ENCODE results near the gene FAM153A.
"Not testable (repeated sequence)": the region's sequence is repeated elsewhere in the genome, so short reads cannot be mapped to it uniquely, and the experiment has no call there.

Gene FAM153A

GRCh38 chr5:177782792-177783633 lies at the start of gene FAM153A:
TSS of gene FAM153A (minus strand) at chr5:177782899.
- not testable (repeated sequence) for DNase-seq

- DNase-seq: not testable (repeated sequence)
Measured at GRCh38 chr5:177832287-177832686, 49.6 kb upstream of the FAM153A start.

DNA sequence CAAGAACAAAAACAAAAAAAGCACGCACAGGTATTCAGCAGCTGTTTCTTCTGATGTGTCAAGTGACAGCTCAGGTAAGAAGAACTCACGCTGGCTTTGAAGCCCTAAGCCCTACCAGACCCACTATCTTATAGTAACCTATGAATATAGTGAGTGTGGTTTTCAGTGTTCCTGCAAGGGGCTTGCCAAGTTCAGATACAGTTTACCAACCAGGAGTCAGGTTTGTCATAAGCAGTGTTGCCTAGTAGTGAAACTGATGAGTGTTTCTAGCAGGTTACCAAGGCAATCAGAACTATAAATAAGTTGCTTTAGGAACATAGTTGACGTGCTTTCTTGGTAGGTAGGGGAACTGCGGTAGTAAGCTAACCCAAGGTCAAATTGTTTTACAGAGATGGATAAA lies 43.4 kb upstream of the FAM153A start:
- not testable (repeated sequence) for DNase-seq

- not testable (repeated sequence) for DNase-seq
Measured at GRCh38 chr5:177824776-177825175, 42.1 kb upstream of the FAM153A start.

DNA sequence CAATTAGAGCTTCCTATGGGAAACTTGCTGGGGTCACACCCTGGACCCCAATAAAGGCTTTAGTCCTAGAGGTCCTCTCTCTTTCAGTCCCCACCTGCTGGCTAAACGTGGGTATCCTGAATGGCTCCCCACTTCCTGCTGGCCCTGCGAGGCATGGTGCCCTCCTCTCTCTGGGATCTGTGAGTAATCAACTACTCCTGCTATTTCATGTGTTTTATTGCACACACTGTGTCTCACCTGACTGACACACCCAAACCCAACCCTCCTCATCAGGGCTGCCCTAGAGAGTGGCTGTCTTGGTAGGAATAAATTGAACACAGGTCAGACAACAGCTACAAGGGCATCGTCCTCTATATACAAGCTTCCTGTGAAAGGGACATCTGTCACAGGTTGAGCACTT lies 39.8 kb upstream of the FAM153A start:
- not testable (repeated sequence) for DNase-seq

DNA sequence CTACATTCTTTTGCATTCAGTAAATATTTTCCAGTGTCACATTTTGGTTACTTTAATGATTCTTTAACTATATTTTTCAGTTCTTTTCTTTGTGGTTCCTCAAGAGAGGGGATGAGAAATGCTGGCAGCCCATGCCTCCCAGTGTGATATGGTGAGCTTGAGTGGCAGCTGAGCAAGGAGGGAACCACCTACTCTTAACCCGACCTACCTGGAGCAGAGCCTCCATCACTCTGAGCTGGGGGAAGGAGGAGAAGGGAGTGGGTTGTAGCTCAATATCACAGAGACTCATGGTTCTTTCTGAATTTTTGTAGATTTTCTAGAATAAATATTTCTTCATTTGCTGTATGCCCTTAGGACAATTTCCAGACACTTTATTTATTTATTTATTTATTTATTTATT lies 37.0 kb upstream of the FAM153A start:
- not testable (repeated sequence) for DNase-seq

GRCh38 chr5:177812814-177813425 lies 30.2 kb upstream of the FAM153A start:
- DNase-seq: not testable (repeated sequence)

- not testable (repeated sequence) for DNase-seq
Measured at GRCh38 chr5:177812160-177812743, 29.6 kb upstream of the FAM153A start.

DNA sequence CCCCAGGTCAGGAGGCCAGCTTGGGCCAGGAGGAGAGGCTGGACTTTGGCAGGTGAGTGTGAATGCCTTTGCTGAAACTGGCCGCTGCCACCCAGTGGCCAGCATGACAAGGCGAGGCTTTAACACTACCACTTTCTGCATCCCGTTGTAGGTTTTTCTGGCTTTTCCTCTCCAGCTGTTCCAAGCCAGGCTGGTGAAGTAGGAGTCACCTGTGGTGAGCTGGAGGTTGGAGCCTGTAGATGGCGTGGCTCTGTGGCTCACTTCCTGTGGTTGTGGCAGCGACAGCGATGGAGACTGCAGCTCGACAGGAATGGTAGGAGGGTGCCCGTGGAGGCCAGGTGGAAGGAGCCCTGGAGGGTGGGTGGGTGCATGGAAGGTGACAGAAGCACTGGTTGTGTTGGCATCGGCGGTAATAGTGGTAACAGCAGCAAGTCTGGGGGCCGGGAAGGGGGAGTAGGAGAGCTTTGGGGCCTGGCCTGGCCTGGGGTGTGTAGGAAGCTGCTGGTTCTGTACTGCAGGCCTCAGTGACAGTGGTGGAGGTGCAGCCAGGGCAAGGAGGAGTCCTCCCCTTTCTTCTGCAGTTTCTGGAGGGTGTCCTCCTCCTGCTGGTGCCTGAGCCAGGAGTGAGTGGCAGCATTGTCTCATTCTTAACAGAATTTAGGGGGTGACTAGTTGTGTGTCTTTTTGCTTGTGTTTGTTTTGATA lies 26.7 kb upstream of the FAM153A start:
- not testable (repeated sequence) for DNase-seq

DNA sequence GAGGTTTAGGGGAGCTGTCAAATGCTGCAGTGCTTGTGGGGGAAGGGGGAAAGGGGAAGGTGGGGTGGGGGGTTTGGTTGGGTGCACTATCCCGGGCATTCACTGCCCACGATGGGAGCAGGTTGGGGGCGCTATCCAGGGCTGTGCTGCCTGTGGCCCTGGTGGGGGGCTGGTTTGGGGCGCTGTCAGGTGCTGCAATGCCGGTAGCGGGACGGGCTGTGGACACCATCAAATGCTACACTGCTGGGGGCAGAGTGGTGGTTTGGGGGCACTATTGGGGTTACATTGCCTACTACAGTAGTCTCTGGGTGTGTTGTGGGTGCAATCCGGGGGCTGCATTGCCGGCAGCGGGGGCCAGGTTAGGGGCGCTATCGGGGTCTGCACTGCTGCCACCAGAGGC lies 25.7 kb upstream of the FAM153A start:
- not testable (repeated sequence) for DNase-seq

DNA sequence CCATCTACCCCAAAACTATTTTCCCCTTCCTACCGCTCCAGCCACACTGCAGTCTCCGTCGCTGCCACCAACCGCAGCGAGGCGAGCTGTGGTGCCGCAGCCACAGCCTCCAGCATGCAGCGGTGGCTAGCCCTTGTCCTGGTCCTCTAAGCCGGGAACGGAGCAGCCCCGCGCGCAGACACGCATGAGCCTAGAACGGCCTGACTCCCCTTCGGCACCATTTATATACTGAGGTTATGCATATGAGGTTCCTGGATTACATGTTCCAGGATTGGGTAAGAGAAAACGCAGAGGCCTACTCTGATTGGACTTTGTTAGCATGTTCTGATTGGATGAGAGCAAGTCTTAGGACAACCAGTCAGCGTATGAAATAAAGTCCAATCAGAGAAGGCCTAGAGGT lies 24.6 kb upstream of the FAM153A start:
- not testable (repeated sequence) for DNase-seq

GRCh38 chr5:177801427-177801826 lies 18.7 kb upstream of the FAM153A start:
- not testable (repeated sequence) for DNase-seq

DNA sequence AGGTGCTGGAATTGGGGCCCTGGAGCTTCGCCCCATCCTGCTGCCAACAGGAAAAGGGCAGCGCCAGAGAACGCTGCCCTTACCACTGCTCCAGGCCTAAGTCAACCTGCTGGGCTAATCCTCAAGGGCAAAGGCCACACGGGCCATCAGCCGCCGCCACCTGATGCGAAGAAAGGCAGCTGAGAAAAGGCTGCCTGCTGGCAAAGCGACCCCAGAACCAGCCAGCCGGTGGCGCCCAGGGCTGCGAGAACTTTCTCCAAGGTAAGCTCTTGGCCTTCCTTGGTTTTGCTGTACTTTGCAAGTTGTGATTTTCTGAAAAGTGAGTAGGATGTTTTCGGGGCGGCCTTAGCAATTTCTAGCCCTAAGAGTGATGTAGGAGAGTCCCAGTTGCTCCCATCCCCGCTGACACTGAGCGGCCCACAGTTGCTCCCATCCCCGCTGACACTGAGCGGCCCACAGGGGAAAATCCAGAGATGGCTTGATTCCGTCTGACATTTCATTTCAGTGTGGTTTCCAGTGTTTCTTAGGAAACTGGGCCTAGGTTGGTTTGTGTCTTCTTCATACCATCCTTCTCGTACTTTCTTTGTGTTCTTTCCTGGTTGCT lies 15.6 kb upstream of the FAM153A start:
- DNase-seq: not testable (repeated sequence)

DNA sequence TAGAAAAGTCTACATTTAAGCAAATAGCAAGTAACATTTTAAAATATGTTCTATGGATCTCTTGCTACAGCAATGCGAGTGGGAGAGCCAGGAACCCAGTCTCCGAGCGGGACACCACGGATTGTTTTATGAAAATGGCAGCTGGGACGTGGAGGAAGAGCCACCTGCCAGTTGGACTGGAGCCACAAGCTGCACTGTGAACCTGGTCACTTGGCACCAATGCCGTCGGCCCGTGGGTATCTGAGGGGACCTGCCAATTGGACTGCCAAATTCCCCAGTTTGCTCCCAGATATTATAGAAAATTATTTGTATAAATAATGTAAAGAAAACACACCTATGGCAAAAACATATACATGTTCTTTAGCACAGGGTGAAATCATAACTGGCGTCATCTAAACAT lies 10.6 kb upstream of the FAM153A start:
- DNase-seq: not testable (repeated sequence)

- DNase-seq: not testable (repeated sequence)
Measured at GRCh38 chr5:177791649-177792048, 8.9 kb upstream of the FAM153A start.

DNA sequence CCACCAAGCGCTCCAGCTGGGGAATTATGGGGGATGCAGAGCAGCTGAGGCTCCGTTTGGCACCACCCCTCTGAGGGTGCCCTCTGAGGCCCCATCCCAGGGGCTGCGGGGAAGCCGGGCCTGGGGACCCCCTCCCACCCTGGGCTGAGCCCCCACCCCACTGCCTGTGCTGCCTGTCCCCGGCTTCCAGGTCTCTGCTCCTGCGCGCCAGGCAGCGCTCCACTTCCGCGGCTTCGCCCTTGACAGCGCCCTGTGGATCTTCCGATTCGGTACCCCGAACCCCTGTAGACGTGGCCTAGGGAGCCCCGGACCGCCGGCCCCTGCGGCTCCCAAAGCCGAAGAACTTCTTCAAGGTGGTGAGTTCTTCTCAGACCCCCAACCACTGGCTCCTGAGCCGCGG lies 530 bp downstream of the FAM153A start:
- DNase-seq: not testable (repeated sequence)

DNA sequence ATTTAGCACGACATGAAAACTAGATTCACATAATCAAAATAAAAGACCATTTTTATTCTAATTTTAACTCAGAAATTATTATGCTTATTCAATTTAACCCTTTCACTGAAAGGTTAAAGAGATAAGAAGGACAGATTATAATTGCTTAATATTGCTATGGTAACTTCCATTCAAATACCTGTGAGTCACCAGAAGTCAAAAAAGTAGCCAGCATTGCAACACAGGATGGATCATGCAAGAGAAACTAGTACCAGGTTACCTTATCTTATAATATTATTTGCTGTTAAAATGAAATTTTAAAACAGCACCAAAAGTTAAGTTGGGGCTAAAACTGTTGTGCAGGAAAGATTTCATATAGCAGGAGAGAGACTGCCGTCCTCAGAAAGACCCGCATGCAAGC lies 11.5 kb downstream of the FAM153A start:
- DNase-seq: not testable (repeated sequence)

DNA sequence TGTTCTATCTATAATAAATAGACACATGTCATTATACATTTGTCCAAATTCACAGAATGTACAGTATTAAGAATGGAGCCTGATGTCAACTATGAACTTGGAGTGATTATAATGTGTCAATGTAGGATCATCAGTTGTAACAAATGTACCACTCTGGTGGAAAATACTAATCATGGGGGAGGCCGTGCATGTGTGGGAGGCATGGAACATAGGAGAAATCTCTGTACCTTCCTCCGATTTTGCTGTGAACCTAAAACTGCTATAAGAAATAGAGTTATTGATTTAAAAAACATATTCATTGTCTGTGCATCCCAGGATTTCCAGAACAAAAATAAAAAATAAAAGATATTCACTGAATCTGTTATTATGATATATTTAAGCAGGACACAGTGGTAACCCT lies 12.1 kb downstream of the FAM153A start:
- DNase-seq: not testable (repeated sequence)

- not testable (repeated sequence) for DNase-seq
Measured at GRCh38 chr5:177763737-177764508, 18.8 kb downstream of the FAM153A start.

GRCh38 chr5:177760954-177761353 lies 21.7 kb downstream of the FAM153A start:
- not testable (repeated sequence) for DNase-seq

- DNase-seq: not testable (repeated sequence)
Measured at GRCh38 chr5:177747354-177747753, 35.3 kb downstream of the FAM153A start.

GRCh38 chr5:177724858-177725257 lies 57.8 kb downstream of the FAM153A start:
- DNase-seq: not testable (repeated sequence)

Measured in NCI-H226 (cell line).